Muscle layer of duodenum (tissue), 2 donors: Measurements from ENCODE around the gene EDAR.

Source experiments
- H3K27ac ChIP-seq: one replicate; pipeline ENCODE4 v1.7.0; 2013; ENCODE audit warnings: mild to moderate bottlenecking, low read length
- H3K27me3 ChIP-seq: one replicate; pipeline ENCODE4 v1.7.0; 2013; ENCODE audit warnings: low read depth, mild to moderate bottlenecking, control low read depth, low read length
- H3K36me3 ChIP-seq, 2 donors: one replicate each; pipeline ENCODE4 v1.7.0; 2013; ENCODE audit warnings: low read length in 2 of 2, control low read depth in 1 of 2, mild to moderate bottlenecking in 1 of 2; ENCODE audit not compliant: insufficient read depth in 2 of 2, control insufficient read depth in 1 of 2
- H3K4me1 ChIP-seq, 2 donors: one replicate each; pipeline ENCODE4 v1.7.0; 2013; ENCODE audit warnings: low read length in 2 of 2, mild to moderate bottlenecking in 2 of 2, control low read depth in 1 of 2, moderate library complexity in 1 of 2; ENCODE audit not compliant: insufficient read depth in 2 of 2, control insufficient read depth in 1 of 2
- H3K4me3 ChIP-seq, 2 donors: one replicate each; pipeline ENCODE4 v1.7.0; 2013; ENCODE audit warnings: low read length in 2 of 2, low read depth in 1 of 2, mild to moderate bottlenecking in 1 of 2
- H3K9me3 ChIP-seq, 2 donors: one replicate each; pipeline ENCODE4 v1.7.0; 2013; ENCODE audit warnings: low read length in 2 of 2, control low read depth in 1 of 2, mild to moderate bottlenecking in 1 of 2; ENCODE audit not compliant: control insufficient read depth in 1 of 2
- donor health status: healthy.

Gene EDAR

GRCh38 chr2:108936076-108936864 is 52.8 kb downstream of the EDAR start:
- H3K27ac ChIP-seq = no peak overlapping the region
- no peaks in the 10 kb centered on the region for H3K9me3 ChIP-seq
- H3K36me3 ChIP-seq = no peaks in the 10 kb centered on the region
- H3K27me3 ChIP-seq = no peaks in the 10 kb centered on the region
- H3K4me1 ChIP-seq = peaks cover 0 to 13% of the 10 kb centered on the region in 2 donors
- no peak overlapping the region for H3K4me3 ChIP-seq

GRCh38 chr2:108935271-108935741 is 53.7 kb downstream of the EDAR start:
- Histone ChIP-seq H3K36me3 (no peaks in the 10 kb centered on the region), H3K9me3 (no peaks in the 10 kb centered on the region), H3K27me3 (no peaks in the 10 kb centered on the region), H3K27ac (no peak overlapping the region), H3K4me3 (no peak overlapping the region), H3K4me1 (peaks cover 0 to 13% of the 10 kb centered on the region in 2 donors)

DNA sequence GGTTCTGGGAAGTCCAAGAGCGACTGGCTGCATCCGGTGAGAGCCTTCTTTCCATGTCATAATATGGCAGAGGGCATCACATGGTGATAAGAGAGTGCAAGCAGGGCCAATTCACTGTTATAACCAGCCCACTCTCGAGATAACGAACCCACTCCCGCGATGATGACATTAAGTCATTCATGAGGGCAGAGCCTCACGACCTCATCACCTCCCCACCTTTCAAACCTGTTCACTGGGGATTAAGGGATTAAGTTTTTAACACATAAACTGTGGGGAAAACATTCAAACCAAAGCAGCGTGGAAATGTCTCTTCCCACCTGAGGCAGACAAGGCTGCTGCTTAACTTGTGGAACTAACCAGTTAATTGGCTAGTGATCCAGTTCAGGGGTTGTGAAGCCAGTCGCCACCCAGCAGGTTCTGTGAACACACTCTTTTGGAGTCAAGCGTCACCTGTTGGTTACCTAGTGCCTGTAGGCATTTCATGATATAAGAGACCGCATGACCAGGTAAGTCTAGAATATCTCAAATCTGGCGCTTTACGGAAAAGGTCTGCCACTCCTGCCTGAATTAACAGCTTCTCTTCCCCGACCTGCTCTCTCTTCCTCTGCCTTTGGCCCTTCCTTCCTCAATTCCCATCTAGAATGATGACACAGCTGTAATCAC is 54.3 kb downstream of the EDAR start:
- Histone ChIP-seq H3K4me3 (no peak overlapping the region), H3K4me1 (peaks cover 0 to 13% of the 10 kb centered on the region in 2 donors), H3K36me3 (no peaks in the 10 kb centered on the region), H3K9me3 (no peaks in the 10 kb centered on the region), H3K27me3 (no peaks in the 10 kb centered on the region), H3K27ac (no peak overlapping the region)

GRCh38 chr2:108934151-108934550 is 54.9 kb downstream of the EDAR start:
- H3K4me1 ChIP-seq = peaks cover 0 to 13% of the 10 kb centered on the region in 2 donors
- H3K27me3 ChIP-seq = no peaks in the 10 kb centered on the region
- H3K9me3 ChIP-seq = no peaks in the 10 kb centered on the region
- no peak overlapping the region for H3K27ac ChIP-seq
- H3K4me3 ChIP-seq = no peak overlapping the region
- H3K36me3 ChIP-seq = no peaks in the 10 kb centered on the region

DNA sequence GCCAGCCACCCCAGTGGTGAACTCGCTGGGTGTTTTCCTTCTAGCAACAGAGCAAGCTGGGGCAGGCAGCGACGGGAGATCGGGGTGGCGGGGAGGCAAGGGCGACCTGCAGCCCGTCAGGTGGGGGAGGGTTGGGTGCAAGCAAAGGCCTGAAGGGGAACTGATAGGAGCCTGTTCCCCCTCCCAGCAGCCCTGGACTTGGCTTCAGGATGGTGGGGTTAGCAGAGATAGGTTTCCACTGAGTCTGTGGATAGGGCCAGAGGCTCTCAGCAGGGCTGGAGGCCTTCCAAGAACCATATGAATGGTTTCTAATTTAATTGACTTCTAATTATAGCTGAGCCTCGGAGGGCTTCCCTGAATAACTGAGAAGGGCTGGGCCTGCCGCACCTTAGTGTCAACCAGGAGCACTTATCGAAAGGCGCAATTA is 55.3 kb downstream of the EDAR start:
- Histone ChIP-seq H3K9me3 (no peaks in the 10 kb centered on the region), H3K27ac (no peak overlapping the region)

GRCh38 chr2:108932736-108933332 is 56.2 kb downstream of the EDAR start:
- Histone ChIP-seq H3K36me3 (no peaks in the 10 kb centered on the region), H3K4me3 (no peak overlapping the region), H3K4me1 (peaks cover 0 to 13% of the 10 kb centered on the region in 2 donors), H3K27ac (no peak overlapping the region), H3K27me3 (no peaks in the 10 kb centered on the region), H3K9me3 (no peaks in the 10 kb centered on the region)

More for the DNA sequence above, 55.3 kb downstream of the EDAR start:
- H3K4me1 ChIP-seq = peaks cover 0 to 13% of the 10 kb centered on the region in 2 donors
- H3K27me3 ChIP-seq = no peaks in the 10 kb centered on the region
- H3K36me3 ChIP-seq = no peaks in the 10 kb centered on the region
- H3K4me3 ChIP-seq = no peak overlapping the region

DNA sequence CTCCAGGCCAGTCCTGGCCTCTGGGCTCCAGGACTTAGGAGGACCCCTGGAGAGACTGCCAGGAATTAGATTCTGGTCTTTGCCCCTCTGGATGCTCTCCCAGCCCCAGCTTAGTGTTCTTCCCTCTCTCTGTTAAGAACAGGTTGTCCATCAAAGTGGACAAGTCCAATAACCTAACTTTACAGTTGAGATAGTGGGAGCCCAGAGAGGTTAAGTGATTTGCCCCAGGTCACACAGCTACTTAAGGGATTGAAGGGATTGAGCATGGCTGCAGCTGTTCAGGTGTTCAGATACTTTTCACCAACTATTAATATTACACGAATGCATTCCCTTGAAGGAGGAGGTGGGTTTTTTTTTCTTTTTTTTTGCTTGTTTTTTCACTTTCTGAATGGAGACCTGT is 57.6 kb downstream of the EDAR start:
- Histone ChIP-seq H3K4me3 (no peak overlapping the region), H3K4me1 (peaks cover 0 to 13% of the 10 kb centered on the region in 2 donors), H3K27ac (no peak overlapping the region), H3K36me3 (no peaks in the 10 kb centered on the region), H3K9me3 (no peaks in the 10 kb centered on the region), H3K27me3 (no peaks in the 10 kb centered on the region)

- Histone ChIP-seq H3K36me3 (no peaks in the 10 kb centered on the region), H3K27ac (no peak overlapping the region), H3K9me3 (no peaks in the 10 kb centered on the region), H3K4me1 (peaks cover 0 to 17% of the 10 kb centered on the region in 2 donors), H3K27me3 (no peaks in the 10 kb centered on the region), H3K4me3 (no peak overlapping the region)
These were observed 59.1 kb downstream of the EDAR start for GRCh38 chr2:108929807-108930425.

- Histone ChIP-seq H3K27ac (no peak overlapping the region), H3K4me1 (peaks cover 0 to 26% of the 10 kb centered on the region in 2 donors), H3K4me3 (no peak overlapping the region), H3K9me3 (no peaks in the 10 kb centered on the region), H3K36me3 (no peaks in the 10 kb centered on the region), H3K27me3 (no peaks in the 10 kb centered on the region)
These were observed 60.2 kb downstream of the EDAR start for GRCh38 chr2:108928660-108929377.

DNA sequence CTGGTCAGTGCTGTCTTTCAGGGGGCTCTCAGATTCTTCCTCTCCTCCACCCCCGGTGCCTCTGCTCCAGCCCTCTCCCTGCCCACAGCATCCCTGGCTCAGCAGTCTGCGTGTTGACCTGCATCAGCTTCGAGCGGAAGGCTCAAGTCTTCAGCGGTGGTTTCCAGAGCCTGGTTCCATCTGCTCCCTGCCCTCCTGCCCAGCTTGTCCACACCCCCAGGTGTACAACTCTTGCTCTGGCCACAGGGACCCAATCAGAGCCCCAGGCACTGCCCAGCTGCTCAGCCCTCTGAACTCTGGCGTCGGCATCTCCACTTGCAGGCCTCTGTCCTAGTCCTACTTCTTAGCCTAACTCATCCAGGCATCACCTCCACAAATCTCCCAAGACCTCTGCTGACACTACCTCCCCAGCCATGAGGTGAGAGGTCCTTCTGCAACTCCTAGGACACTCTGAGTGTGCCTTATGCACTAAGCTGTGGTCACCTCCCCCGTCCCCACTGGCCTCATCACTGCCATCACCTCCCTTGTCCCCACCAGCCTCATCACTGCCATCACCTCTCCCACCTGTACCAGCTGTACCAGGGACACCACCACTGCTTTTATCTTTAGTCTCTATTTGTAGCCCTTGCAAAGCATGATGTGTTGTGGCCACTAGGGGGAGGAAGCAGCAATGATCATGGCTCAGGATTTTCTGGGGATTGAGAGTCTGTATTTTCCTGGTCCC is 60.9 kb downstream of the EDAR start:
- no peak overlapping the region for H3K4me3 ChIP-seq
- no peaks in the 10 kb centered on the region for H3K27me3 ChIP-seq
- no peaks in the 10 kb centered on the region for H3K9me3 ChIP-seq
- H3K27ac ChIP-seq = no peak overlapping the region
- H3K4me1 ChIP-seq = peaks cover 0 to 26% of the 10 kb centered on the region in 2 donors
- H3K36me3 ChIP-seq = no peaks in the 10 kb centered on the region
